ENCODE measurements around the gene ARVCF.
A peak's percentile ranks its signal among the peaks of the same experiment; 100 is the strongest.

Gene ARVCF

DNA sequence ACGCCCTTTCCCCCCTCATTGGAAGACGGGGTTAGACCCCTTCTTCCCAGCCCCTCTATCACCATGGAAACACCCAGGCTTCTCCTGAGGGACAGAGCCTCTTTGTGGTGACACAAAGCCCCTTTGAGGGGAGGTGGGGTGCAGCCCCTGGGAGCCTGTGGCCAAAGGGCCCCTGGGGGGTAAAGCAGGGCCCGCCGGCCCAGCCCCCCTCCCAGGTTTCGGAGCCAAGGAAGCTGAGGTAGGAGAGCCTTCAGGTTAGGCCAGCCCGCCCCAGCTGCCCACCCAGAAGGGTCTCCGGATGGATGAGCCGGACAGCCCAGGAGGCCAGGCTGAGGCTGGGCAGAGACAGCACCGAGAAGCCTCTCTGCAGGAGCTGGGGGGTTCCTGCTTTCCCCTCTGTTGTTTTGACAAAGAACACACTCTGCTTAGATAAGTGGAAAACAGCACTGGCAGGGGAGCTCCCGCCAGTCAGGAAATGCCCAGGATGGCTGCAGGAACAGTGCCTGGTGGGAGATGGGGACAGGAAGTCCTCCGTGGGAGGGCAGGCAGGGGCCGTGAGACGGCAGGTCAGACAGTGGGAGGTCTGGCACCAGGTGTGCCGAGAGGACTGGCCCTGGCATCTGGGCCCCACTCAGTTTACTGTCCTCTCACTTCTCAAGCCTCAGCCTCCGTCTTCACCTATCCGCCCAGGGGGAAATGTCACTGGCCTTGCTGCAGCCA lies 18.2 kb downstream of the ARVCF start:
- Histone ChIP-seq H3K27ac (peak overlapping the region; percentile 5 to 51), H3K36me3 (no peaks in the 10 kb centered on the region), H3K9me3 (no peaks in the 10 kb centered on the region), H3K27me3 (no peaks in the 10 kb centered on the region), H3K4me1 (peaks cover 8 to 70% (median 59%) of the 10 kb centered on the region in 4 donors), H3K4me3 (no peak overlapping the region)
- intact Hi-C loops (cut with DNase I; ENCODE audit: low total_unique reads) = no loop called here
- DNase-seq = peak in 1 of 2 donors; percentile 64
- TF ChIP-seq, protein P1, sequence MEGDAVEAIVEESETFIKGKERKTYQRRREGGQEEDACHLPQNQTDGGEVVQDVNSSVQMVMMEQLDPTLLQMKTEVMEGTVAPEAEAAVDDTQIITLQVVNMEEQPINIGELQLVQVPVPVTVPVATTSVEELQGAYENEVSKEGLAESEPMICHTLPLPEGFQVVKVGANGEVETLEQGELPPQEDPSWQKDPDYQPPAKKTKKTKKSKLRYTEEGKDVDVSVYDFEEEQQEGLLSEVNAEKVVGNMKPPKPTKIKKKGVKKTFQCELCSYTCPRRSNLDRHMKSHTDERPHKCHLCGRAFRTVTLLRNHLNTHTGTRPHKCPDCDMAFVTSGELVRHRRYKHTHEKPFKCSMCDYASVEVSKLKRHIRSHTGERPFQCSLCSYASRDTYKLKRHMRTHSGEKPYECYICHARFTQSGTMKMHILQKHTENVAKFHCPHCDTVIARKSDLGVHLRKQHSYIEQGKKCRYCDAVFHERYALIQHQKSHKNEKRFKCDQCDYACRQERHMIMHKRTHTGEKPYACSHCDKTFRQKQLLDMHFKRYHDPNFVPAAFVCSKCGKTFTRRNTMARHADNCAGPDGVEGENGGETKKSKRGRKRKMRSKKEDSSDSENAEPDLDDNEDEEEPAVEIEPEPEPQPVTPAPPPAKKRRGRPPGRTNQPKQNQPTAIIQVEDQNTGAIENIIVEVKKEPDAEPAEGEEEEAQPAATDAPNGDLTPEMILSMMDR (IDR thresholded peaks at IDR 0.05) = no peak

DNA sequence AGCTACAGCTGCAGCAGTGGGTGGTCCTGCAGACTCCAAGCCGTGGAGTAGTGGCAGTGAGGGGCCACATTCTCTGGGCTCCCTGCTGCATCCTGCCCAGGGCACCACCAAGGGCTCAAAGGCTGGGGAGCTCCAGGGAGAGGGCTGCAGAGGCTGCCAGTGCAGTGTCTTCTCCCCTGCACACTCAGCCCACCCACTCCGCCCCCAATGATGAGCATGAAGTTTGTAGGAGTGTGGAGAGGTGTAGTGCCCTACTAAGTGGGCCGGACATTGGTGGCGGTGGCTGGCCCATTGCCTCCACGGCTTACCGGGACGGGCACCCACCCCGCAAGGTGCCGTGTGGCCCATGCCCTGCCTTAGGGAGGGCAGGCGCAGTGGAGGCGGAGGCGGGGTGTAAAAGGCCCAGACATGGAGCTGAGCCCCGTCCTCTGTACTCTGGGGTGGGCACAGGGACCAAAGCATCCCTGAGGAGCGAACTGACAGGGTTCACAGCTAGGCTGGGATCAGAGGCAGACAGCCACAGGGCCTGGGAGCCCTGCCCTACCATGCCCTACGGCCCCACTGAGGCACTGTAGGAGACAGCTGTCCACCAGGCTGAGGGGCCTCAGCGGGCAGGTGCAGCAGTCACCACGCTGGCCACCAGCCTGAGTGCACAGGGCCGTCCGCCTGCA lies 18.9 kb downstream of the ARVCF start:
- H3K4me1 ChIP-seq = peaks cover 8 to 77% (median 65%) of the 10 kb centered on the region in 4 donors
- peak in 1 of 2 donors; percentile 54 for DNase-seq
- H3K27ac ChIP-seq = peak overlapping the region in 1 of 2 donors; percentile 51
- no peaks in the 10 kb centered on the region for H3K36me3 ChIP-seq
- no peaks in the 10 kb centered on the region for H3K9me3 ChIP-seq
- no peaks in the 10 kb centered on the region for H3K27me3 ChIP-seq
- intact Hi-C loops (cut with DNase I; ENCODE audit: low total_unique reads) = no loop called here
- TF ChIP-seq, protein P1 (IDR thresholded peaks at IDR 0.05) = no peak
- no peak overlapping the region for H3K4me3 ChIP-seq

DNA sequence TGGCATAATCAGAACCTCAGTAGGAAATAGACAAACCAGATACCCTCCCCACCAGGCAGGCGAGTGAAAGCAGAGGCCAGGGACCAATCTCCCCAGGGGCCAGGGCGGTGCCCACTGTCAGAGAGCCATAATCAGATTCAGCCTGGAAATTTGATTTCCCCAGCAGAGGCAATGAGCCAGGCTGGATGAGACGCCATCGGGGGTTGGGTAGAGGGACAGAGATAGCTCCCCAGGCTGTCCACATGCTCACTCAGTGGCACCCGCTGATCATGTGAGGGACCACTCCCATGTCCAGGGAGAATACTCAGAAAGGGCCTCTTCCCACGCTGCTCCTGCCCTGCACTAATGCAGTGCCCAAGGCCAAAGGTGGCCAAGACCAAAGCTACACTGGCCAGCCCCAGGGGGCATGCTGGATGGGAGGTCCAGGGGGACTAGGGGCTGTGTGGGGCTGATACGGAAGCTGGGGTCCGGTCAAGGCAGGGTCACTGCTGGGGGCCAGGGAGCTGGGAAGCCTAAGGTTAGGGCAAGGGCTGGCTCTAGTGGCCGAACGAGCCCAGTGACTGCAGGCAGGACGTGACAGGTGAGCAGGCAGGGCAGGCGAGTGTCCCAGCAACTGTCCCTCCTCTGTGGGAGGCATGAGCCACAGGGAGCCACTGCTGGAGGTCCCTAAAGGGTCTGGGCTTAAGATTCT lies 19.8 kb downstream of the ARVCF start:
- no peaks in the 10 kb centered on the region for H3K27me3 ChIP-seq
- H3K36me3 ChIP-seq = no peaks in the 10 kb centered on the region
- TF ChIP-seq, protein P1 (IDR thresholded peaks at IDR 0.05) = no peak
- no peak overlapping the region for H3K4me3 ChIP-seq
- H3K4me1 ChIP-seq = peaks cover 8 to 86% (median 74%) of the 10 kb centered on the region in 4 donors
- H3K27ac ChIP-seq = peak overlapping the region; percentile 77 to 86
- peak in 1 of 2 donors; percentile 63 for DNase-seq
- intact Hi-C loops (cut with DNase I; ENCODE audit: low total_unique reads) = no loop called here
- no peaks in the 10 kb centered on the region for H3K9me3 ChIP-seq

DNA sequence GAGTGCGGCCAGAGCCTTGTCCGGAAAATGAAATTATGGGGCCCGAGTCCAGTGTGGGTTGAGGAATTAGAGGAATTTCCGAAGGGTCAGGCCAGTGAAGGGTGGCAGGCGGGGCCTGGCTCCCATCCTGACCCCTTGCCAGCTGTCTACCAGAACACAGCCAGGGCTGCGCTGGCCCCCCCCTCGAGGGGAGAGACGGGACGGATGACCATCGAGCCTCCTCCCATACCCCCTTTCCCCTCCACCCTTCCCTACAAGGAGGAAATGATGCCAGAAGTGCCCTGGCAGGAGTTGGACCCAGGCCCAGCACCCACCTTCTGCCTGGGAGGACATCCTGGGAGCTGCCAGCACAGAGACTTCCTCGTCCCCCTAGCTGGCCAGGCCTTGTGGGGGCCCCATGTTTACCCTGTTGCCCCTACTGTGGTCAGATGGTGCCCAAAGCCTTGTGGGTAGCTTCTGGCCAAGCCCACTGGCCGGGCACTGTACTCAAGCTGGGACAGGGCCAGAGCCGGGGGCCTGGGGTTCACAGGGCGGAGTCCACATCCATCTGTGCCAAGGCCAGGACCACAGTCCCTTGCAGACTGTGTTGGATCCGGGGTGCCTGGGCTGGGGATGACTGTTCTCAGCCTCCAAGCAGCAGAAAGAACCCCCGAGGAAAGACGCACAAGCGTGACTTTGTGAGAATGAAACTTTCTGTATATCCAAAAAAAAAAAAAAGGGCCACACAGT lies 20.8 kb downstream of the ARVCF start:
- DNase-seq = peak; percentile 60 to 91

More for the DNA sequence above, 20.8 kb downstream of the ARVCF start:
- H3K4me1 ChIP-seq = peaks cover 8 to 95% (median 85%) of the 10 kb centered on the region in 4 donors
- TF ChIP-seq, protein P1 (IDR thresholded peaks at IDR 0.05) = no peak
- H3K4me3 ChIP-seq = peak overlapping the region in 1 of 2 donors; percentile 5
- H3K36me3 ChIP-seq = no peaks in the 10 kb centered on the region
- intact Hi-C loops (cut with DNase I; ENCODE audit: low total_unique reads) = no loop called here
- peak overlapping the region; percentile 77 to 86 for H3K27ac ChIP-seq
- no peaks in the 10 kb centered on the region for H3K27me3 ChIP-seq
- no peaks in the 10 kb centered on the region for H3K9me3 ChIP-seq
